Embryonic facial prominence (tissue), 1 donor: ENCODE results near the gene STEAP1B.
"Not testable (repeated sequence)": the region's sequence is repeated elsewhere in the genome, so short reads cannot be mapped to it uniquely, and the experiment has no call there.

Source experiments
- DNase-seq: peaks from one replicate; pipeline ENCODE4 v3.0.0-alpha.2; 2016; ENCODE audit errors: extremely low spot score

STEAP1B gene

GRCh38 chr7:22496912-22497311, 3.1 kb downstream of the STEAP1B start:
- DNase-seq = not testable (repeated sequence)

DNA sequence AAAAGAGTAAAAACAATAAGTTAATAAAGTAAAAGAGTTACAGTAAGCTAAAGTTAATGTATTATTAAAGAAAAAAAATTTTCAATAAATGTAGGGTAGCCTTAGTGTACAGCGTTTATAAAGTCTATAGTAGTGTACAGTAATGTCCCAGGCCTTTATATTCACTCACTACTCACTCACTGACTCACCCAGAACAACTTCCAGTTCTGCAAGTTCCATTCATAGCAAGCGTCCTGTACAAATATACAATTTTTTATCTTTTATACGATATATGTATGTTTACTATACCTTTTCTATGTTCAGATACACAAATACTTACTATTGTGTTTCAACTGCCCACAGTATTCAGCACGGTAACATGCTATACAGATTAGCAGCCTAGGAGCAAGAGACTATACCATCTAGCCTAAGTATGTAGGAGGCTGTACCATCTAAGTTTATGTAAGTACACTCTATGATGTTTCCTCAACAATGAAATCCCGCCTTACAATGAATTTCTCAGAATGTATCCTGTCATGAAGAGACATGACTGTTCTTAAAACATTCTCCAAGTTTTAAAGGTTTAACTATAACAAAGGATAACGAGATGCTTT, 3.6 kb downstream of the STEAP1B start:
- DNase-seq = not testable (repeated sequence)

DNA sequence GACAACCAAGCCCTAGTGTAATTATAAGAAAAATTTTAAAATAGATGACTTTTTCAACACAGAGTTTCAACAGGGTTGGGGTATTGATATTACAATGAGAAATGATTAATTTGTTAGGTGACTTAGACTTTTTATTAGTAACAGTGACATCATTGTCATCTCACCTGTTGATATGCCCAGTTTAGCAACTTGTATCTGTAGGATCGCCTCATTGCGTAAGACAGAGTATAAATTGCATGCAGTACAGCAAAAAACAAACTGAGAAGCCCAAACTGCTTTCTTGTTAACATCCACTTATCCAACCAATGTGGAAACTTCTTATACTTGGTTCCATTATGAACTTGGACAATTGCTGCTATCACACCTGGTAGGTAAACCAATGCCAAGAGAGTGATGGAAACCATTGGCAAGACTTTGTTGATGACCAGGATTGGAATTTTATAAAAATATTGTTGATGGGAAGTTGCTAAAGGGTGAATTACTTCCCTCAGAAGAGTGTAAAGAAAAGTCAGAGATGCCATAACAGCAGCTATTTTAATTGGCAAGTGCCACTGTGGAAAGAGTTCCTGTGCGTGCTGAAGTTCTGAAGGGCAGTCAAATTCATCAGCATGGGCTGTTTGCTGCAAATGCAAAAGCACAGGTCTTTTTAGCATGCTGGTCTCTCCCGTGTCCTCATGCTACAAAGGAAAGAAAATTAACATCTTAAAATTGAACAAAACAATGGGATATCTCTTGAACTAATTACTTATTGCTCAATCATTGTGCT, 6.6 kb downstream of the STEAP1B start:
- not testable (repeated sequence) for DNase-seq

GRCh38 chr7:22488643-22489462, 11.1 kb downstream of the STEAP1B start:
- DNase-seq = peak; percentile 64

- DNase-seq = no peak
Measured at GRCh38 chr7:22487978-22488642, 11.9 kb downstream of the STEAP1B start.

DNA sequence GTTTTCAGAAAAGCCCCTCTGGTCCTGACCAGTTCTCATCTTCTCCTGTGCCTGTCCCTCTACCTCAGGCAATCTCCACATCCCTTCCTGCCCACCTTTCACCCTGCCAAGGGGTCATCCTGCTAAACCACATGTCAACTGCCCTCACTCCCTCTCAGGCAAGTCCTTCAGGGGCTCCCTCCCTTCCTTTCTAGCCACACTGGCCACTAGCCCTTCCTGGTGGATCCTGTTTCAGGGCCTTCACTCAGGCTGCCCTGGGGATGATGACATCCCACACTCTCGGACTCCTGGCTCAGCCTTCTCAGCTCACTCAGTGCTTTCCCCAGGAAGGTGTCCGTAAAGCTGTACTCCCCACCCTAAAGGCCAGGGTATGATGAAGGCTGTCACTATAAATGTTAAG, 13.4 kb downstream of the STEAP1B start:
- no peak for DNase-seq

- DNase-seq = no peak
Measured at GRCh38 chr7:22485189-22485588, 14.8 kb downstream of the STEAP1B start.

DNA sequence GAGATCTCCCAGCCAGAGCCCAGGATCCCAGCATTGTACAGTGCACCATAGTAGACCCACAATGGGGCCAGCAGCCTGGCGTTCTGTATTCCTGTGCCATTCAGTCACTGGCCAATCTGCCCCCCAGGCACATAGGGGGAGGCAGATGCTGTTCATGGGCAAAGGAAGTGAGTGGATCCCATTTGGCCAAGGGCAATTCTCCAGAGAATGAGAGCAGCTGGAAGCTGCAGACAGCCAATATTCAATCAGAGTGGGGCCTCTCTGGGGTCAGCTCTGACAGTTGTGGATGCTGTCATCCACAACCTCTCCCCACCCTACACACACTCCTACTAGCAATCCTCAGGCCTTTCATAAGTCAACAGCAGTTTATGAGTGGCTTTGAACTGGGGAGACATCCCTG, 17.5 kb downstream of the STEAP1B start:
- DNase-seq = no peak

GRCh38 chr7:22481726-22482125, 18.3 kb downstream of the STEAP1B start:
- DNase-seq = no peak

DNA sequence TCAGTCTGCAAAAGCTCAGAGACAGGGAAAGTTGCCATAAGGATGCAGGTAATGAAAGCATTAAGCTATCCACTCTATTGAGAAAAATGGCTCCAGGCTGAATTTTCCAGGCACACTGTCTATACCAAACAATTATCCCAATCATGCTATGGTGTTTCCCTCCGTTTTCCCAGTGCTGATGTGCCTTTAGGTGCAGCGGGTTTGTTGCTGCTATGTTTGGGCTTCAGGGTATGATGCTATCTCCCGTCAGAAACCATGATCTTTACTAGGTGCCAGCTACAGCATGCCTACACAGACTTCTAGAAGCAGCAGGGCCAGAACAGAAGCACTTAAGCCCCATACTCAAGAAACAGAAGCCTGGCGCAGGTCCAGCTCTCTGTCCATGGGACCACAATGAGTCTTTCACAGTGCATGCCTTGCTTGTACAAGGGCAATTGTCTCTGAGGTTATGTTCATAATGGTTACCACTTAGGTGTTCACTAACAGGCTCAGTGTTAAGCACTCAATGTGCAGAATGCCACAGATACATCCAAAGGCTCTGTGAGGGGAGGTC, 19.4 kb downstream of the STEAP1B start:
- DNase-seq = no peak

GRCh38 chr7:22477876-22478450, 22.0 kb downstream of the STEAP1B start:
- DNase-seq = no peak

DNA sequence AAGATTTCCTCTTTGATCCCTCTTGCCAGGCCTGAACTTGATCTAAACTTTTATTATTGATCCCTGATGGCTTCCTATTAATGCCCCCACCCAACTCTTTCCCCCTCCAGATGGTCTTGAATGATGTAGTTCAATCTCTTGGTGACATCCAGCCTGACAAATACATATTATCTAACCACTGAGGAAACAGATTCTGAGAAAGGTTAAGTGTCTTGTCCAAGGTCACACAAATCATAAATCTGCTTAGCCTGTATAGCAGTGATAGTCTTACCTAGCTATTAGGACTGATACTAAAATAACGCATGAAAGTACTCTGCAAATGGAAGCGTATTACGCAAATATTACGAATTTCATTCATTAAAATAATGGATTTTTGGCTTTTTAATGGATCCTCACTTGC, 22.7 kb downstream of the STEAP1B start:
- no peak for DNase-seq

DNA sequence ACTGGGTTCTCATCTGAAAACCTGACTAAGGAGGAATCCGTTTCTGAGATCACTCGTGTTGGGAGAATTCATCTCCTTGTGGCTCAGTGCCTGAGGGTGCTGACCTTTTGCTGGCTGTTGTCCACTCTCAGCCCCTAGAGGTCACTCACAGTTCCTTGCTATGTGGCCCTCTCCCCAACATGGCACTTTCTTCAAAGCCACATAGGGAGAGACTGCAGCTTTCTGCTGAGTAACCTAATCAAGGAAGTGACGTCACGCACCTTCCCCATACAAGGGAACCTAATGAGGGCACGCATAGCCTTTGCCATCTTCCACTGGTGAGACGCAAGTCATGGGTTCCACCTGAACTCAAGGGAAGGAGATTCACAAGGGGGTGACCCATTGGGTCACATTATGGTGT, 23.2 kb downstream of the STEAP1B start:
- DNase-seq = no peak

- no peak for DNase-seq
Measured at GRCh38 chr7:22474645-22475044, 25.3 kb downstream of the STEAP1B start.

GRCh38 chr7:22470981-22471380, 29.0 kb downstream of the STEAP1B start:
- DNase-seq = no peak

- DNase-seq = no peak
Measured at GRCh38 chr7:22469371-22470143, 30.4 kb downstream of the STEAP1B start.

DNA sequence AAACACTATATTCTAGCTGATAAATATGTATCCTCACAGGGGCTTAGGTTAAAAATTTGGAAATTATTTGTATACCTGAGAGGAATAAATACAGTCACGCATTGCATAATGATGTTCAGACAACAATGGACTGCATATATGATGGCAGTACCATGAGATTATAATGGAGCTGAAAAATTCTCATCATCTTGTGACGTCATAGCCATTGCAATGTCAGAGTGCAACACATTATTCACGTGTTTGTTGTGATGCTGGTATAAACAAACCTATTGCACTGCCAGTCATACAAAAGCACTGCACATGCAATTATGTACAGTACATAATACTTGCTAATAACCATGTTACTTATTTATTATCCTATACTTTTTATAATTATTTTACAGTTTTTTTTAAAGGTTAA, 31.4 kb downstream of the STEAP1B start:
- no peak for DNase-seq

DNA sequence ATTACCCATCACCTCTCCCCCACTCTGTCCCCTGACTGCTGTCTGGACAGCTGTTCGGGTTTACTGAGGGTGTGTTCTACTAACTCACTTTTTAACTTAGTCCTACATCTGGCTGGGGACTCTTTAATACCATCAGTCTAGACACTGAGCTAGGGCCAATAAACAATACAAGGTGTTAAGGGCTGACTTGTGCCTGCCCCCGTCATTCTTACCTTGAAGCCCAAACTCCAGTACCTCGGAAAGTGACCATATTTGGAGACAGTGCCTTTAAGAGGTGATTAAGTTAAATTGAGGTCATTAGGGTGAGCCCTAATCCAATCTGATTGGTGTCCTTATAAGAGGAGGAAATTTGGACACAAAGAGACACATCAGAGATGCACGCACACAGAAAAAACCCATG, 35.7 kb downstream of the STEAP1B start:
- no peak for DNase-seq

GRCh38 chr7:22460363-22460988, 39.5 kb downstream of the STEAP1B start:
- no peak for DNase-seq

DNA sequence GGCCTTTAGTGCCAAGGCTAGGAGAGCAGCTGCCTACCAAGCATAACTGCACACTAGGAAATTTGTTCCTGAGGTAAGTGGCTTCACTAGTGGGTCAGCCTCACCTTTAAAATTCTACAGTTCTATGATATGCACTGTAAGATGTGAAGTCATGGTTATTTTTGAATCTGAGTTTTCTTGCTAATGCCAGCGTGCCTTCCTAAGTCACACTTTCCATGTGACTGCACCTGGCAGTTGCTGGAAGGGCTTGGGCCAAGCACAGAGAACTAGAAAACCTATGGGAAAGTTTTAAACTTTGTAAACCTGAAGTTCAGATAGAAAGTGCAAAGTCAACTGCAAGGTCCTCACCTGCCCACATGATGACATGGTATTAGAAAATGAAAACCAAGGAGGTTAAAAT, 42.5 kb downstream of the STEAP1B start:
- DNase-seq = no peak
